GM12892 (cell line): ENCODE data around the gene ATF6.

Experiments
- POLR2A ChIP-seq: IDR thresholded peaks from 2 replicates; pipeline ENCODE4 v1.6.1; 2011; ENCODE audit warnings: low read depth, low read length, control low read depth
- POLR2AphosphoS5 ChIP-seq: IDR thresholded peaks from 2 replicates; pipeline ENCODE4 v1.6.1; 2011; ENCODE audit warnings: low read depth, low read length, control low read depth

DNA sequence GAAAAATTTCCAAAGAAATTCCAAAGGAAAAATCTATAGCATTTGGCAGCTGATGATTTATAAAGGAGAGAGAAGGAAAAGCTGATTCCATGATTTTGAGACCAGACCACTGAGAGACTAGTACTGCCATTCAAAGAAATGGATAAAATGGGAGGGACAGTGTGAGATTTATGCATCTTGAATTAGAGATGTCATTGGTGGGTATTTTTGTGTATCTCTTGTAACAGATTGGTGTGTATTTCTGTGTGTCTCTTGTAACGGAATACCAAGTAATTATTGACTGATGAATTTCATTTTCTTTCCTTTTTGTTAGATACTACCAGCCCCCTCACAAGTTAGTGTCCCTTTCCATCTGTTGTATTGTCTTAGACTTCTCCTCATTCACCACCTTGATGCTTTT, 155.4 kb downstream of the ATF6 start:
- TF ChIP-seq POLR2AphosphoS5 (no peak), POLR2A (no peak)
